HTR-8/SVneo (cell line): ENCODE measurements around the gene HOXA3.

Experiments
- DNase-seq: peaks from one replicate; pipeline ENCODE4 v3.0.0; 2011; ENCODE audit warnings: low spot score, mixed read lengths; ENCODE audit not compliant: insufficient read length
- FAIRE-seq: peaks from 2 replicates; lab custom pipeline; 2011; peaks lifted over from hg19 to GRCh38; lab: Jason Lieb, UNC

Gene HOXA3

DNA sequence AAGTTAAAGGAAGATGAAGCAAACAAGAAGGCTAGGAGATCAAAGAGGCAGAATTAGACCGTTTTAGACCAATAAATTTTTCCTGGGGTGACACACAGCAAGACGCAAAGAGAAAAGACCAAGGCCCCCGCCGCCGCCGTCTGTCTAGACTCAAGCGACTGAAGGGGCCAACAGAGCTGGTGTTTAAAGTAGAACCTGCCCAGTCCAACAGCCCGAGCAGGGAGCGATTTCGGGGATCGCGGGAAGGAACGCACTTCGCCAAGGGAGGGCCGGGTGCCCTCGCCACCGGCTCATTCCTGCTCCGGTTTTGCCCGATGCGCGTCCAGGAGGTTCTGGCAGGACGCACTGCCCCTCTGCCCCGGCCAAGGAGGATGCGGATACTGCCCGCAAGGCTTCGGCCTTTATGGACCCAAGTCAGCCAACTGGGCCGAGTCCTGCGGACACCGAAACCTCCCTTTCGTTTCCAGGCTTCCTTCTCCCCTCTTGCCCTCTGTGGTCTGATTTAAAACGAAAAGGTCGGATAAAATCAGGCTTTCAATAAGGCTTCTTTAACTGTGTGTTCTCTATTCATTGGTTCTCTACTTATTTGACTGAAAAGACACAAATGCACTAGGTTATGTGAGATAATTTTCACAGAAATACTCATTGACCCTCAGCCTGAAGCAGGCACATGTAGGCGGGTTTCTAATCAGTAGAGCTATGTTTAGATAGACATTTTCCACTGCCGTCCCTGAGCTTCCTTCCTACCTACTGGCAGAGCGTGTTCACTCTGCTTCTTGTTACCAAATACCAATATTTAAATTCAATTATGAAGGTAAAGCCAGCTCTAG lies 6.3 kb upstream of the HOXA3 start:
- no peak for DNase-seq
- FAIRE-seq: no peak

DNA sequence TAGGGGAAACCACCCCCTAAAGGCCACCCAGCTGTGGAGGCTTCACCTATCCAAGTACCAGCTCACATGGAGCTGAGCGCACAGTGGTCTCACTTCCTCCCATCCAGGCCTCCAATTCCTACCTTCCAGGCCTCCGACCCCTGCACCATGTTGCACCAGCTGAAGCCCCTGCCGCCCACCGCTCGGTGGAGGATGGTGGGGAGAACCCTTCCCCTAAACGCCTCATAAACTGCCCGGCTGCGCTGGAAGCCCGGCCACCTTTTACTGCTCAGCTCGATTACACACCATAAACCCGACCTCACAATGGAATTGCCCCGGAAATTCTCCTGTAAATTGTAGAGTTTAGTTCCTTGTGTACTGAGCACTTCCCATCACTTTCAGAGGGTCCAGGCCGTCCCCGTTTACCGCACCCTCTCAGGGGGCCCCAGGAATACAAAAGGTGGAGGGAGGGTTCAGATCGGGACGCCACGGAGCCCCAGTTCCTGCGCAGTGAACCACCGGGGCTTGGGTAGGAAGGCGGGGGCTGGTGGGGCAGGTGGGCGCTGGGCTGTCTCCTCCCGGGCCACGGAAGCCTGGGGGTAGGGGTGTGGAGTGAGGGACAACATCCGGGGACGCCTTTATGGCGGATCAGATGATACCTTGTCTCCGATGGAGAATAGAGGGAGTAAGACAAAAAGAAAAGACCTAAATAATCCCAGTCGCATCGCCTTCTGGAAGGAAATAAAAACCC lies 5.5 kb upstream of the HOXA3 start:
- FAIRE-seq (no peak), DNase-seq (no peak)

DNA sequence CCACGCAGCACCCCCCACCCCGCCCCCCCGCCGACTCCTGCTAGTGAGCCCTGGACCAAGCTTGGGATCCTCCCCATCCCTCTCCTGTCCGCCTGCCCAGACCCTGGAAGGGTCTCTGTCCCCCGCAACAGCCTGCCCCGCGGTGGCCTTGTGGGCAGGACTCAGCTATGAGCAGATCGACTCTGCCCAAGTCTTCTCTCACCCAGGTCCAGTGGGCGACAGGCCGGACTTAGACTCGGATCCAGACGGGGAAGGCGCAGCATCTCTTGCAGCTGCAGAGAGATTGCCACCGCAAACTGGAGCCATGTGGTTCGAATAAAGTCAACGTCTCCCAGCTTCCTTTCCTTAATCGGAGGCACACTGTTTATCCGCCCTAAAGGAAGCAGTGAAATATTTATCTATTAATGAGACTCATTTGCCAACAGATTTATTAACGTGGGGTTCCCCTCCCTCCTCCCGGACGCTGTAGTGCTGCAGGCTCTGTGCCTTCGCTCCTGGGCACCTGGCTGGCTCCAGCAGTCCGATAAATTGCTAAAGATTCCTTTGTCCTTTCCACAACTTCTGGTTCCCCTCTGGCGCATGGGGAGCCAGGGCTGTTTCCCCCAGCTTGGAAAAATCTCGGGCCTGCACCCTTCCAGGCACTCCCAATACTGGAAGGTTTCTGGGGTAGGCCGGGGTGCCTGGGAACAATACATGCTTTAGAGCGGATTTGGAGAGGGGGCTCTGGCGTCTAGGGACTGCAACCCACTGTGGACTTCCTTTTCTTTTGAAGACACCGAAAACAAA lies 4.7 kb upstream of the HOXA3 start:
- DNase-seq (no peak), FAIRE-seq (no peak)

DNA sequence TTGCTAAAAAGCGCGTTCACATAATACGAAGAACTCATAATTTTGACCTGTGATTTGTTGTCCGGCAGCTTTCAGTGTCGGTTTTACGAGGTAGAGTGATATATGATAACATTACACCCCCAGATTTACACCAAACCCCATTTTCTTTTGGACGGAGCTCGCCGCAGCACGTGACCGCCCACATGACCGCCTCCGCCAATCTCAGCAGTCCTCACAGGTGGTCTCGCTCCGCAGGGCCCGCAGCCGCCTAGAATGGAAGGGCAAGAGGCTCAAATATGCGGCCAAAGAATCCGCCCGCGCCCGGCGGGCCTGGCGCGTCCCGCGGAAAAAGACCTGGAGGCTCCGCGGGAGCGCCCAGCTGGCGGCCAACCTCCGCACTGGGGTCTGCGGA lies 4.1 kb upstream of the HOXA3 start, which contains the start of gene HOXA7:
HOXA7 (minus strand) TSS at position 168 of the 391 bp plus-strand sequence; CDS start at position 38, 130 bp downstream.
- DNase-seq: peak; percentile 81
- no peak for FAIRE-seq

DNA sequence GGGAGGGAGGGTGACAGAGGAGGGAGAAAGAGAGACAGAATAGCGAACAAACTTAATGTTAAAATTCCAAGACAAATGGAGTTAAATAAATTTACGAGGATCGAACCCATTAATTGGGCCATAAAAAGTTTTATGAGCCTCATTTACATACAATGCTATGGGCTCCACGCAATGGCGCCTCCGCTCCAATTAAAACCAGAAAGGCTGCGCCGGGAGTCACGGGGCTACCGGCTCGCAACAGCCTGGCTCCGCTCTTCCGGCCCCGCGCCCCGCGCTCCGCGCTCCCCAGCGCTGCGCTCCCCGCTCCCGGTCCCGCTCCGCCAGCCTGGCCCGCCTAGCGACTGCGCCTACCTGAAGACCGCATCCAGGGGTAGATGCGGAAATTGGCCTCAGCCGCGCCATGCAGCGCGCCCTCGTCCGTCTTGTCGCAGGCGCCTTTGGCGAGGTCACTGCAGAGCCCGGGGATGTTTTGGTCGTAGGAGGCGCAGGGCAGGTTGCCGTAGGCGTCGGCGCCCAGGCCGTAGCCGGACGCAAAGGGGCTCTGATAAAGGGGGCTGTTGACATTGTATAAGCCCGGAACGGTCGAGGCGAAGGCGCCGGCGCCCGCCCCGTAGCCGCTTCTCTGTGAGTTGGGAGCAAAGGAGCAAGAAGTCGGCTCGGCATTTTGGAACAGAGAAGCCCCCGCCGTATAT lies 3.6 kb upstream of the HOXA3 start:
- DNase-seq (no peak), FAIRE-seq (no peak)

DNA sequence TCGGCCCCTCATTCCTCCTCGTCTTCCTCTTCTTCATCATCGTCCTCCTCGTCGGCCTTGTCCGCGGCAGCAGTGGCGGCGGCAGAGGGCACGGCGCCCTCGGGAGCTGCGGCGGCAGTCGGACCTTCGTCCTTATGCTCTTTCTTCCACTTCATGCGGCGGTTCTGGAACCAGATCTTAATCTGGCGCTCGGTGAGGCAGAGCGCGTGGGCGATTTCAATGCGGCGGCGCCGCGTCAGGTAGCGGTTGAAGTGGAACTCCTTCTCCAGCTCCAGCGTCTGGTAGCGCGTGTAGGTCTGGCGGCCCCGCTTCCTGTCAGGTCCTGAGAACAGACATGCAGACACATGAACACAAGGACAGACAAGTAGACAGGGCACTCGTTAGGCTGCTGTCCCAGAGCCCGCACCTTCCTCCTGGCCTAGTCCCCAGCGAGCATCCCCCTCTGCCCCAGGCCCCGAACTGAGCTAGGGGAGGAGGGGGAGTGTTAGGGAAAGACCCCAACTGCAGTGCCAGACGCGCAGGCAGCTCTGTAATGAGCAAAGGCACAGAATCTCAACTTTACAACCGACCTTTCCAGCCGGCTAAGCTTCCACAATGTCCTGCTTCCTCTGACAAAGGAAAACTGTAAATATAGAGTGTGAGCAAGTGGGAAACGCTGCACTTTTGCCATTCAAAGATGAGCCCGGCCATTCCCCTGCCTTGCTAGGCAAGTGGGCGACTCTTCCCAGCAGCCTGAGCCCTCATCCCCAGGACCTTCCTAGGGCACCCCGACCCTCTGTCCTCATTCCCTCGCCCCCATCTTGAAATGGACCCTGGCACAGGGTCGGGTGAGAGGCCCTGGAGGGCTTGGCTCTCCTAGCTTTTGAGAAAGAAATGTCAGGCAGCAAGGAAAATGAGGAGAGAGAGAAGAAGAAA lies 2.8 kb upstream of the HOXA3 start:
- DNase-seq (no peak), FAIRE-seq (no peak)

DNA sequence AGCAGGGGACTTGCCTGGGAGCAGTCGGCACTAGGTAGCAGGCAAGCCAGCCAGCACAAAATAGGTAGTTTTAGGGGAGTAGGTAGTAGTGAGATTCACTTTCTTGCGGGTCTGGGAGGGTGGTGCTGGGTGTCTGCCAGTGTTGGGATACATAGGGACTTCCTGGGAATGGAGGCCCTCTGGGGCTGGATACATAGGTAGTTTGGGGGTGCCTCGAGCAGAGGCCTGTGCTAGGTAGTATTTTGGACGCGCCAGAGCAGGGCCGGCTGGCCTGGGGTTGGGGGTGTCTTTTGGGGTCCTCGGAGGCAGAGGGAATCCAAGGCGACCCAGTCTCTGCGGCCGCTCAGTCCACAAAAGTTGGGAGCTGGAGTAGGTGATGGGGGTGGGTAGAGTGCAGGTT lies 2.0 kb upstream of the HOXA3 start:
- no peak for FAIRE-seq
- no peak for DNase-seq

DNA sequence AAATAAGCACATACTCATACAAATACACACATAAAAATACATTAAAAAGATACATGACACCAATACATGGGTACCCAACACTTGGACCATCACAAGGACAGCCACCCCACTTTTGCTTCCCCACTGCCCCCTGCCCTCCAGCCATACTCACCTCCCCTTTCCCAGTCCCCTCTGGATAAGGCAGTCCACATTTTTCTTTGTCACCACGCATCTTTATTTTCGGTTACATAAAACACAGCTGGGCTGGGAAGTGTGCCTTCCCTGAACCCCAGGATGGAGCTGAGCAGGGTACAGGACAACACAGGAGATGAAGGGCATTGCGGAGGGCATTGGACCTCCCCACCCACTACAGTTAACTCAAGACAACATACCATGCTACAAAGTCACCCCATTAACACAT lies 1.1 kb upstream of the HOXA3 start:
- no peak for FAIRE-seq
- no peak for DNase-seq

DNA sequence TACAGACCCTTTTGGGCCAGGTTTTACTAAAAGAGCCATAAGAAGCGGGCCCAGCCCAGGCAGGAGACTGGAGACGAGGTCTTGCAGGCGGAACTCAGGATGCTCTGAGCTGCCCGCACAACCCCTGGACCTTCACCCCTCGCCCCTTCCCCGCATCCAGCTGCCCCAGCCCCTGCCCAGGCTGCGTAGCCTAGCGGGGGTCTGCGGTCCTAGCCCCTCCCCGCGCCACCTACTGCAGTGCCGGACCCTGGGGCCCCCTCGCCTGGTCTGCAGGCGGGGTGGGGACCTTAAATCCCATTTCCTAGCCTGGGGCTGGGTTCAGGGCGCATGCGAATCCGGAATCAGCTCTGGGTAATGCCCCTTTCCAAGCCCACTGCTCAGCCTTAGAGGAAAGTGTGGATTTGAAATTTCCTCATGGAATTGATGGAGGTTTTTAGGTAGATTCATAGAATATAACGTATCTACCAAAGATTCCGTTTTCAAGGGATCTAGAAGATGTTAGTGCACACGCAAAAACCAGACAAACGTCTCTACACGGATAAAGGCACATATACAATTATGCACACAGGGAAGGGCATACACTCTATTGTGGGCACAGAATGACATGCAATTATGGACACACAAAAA lies 546 bp upstream of the HOXA3 start:
- DNase-seq: no peak
- FAIRE-seq: no peak

DNA sequence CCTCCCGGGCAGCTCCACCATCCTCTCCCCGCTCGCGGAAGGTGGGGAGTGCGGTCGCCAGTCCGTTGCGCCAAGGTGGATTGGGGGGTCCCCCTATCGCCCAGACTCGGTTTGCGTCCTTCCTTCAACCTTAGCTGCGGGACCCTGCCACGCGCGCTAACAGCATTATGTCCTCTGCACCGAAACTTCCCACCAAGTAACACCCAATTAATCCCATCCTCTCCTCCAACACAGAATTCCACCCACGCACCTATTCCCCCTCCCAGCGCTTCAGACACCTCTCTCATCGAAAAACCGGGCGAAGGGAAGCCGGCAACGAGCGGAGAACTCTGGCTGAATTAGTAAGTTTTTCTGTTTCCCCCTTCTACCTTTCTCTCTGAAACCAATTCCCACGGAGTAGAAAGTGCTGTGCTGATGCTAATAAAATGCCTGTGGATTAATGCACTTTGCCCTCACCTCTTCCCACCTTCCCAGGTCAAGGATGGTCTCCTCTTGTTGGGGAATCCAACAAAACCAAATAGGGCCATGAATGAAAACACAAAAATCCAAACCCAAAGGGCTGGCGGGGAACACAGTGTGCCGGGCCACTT lies 947 bp downstream of the HOXA3 start:
- DNase-seq (no peak), FAIRE-seq (no peak)

DNA sequence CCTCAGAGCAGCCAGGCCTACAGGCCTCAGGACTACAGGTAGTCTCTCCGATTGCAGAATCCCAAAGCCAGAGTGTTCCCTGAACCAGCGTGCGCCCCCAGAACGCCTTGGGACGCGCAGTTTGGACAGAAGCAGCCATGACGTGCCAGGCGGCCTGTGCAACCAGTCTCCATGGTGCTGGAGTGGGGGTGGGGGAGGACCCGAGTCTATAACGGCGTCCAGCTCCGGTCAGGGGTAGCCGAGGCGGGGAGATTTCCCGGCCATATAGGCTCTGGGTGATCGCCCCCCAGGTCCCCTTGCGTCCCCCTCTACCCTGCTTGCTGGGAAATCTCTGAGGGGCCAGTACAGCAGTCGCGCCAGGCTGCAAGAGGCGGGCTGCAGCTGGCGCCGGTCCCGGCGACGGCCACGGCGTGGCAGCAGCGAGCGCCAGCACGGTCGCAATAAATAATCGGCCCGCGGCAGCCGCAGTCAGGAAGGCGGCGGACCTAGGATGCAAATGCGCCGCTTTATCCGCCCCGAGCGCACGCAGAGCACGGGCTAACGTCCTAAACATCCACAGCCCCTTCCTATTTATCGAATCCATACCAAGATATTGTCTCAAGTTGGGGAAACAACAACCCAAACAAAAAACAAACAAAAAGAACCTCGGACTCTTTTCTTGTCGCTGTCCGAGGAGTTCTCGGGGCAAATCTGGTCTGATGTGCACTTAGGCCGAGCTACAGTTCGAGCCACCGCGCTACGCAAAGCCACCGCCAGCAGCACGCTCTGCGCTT lies 1.6 kb downstream of the HOXA3 start:
- DNase-seq (no peak), FAIRE-seq (peak; percentile 86)

DNA sequence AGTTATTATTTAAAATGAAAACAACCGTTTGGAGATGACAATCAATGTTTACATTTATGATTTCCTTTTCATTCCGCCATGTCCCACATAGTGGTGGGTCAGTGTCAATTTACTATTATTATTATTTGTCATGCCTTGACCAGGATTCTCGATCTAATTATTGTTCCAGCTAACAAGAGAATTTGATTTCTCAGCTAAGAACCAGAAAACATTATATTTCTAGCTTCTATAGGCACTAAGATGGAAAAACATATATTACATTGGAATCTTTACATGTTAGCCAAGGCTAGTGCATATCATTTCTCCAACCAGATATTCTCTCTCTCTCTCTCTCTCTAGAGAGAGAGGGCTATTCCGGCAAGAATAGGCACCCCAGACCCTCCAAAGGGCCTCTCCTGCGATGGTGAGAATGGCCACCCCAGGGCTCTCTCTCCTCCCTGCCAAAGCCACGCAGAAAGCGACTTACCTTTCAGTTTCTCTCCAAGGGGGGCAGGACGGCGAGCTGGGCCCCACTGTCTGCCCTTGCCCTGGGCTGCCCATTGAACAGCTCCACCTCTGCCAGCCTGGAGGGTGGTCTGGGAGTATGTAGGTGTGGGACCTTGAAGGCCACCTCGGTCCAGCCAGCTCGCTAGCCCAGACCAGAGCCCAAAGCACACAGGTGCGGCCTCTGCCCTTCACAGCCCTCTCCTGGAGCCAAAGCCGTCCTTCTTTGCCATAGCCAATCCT lies 2.4 kb downstream of the HOXA3 start:
- DNase-seq (no peak), FAIRE-seq (no peak)

DNA sequence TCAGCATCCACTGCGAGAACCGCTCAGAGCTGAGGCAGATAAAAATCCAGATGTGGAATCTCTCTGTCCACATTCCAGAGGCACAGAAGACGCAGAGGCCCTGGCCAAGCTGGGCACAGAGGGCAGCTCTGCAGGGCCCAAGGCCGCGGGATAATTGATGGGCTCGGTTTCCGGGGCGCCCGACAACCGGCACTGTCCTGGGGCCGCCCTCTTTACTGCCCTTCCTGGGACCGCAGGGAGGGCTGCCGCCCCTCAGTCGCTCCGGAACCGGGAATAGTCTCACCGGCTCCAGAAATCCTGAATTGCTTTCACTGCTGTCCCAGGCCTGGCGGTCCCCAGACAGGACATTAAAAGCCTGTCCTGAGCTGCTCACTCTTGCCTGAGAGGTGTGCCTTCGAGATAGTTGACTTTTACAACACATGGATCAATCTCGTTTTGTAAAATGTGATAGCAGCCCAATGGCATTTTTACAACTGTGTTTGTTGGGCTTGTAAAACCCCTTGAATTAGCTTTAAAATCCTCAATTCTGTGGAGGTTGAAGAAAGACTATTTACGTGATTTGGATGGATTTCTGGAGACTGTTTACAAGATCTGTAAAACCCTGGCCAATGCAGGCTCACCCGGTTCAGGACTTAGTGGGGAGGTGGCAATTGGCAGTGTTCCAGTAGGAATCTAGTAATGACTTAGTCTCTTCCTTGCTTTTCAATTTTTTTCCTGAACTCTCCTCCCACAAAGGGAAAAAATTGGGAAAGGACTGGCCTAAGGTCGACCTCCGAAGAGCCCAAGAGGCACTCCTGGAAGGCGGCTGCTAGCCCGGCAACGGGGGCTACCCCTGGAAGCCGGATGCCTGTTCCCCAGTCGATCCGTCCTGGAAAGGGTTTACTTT lies 3.4 kb downstream of the HOXA3 start:
- DNase-seq (no peak), FAIRE-seq (no peak)

DNA sequence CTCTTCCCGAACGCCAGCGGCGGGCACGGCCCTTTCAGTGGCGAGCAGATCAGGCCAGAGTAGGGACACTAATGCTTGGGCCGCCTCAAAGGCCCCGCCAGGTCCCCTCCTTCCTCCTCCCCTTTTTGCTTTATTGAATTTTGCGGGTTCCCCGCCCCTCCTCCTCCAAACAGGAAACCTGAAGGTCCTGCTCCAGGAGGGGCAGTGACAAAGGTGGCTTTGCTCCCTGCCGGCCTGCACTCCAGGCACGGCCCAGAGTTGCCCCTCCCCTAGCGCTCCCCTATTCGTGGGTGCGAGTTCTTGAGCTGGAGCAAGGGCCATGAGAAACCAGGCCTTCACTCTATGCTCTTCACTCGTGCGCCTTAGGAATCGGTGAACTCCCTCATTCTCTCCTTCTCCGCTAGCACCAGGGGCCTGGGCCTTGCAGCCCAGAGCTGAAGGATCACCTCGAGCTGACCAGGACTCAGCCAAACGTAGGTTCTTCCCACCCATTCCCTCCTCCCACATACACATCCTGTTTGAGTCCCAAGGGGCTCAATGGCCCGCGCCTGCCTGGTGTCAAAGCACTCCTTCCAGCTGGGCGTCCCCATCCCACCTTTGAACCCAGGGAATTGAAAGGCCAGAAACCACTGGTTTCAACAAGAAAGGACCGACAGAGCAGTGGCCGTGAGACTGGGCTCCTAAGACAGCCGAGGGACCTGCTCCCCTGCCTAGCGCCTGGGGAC lies 4.2 kb downstream of the HOXA3 start:
- peak; percentile 42 for FAIRE-seq
- no peak for DNase-seq

DNA sequence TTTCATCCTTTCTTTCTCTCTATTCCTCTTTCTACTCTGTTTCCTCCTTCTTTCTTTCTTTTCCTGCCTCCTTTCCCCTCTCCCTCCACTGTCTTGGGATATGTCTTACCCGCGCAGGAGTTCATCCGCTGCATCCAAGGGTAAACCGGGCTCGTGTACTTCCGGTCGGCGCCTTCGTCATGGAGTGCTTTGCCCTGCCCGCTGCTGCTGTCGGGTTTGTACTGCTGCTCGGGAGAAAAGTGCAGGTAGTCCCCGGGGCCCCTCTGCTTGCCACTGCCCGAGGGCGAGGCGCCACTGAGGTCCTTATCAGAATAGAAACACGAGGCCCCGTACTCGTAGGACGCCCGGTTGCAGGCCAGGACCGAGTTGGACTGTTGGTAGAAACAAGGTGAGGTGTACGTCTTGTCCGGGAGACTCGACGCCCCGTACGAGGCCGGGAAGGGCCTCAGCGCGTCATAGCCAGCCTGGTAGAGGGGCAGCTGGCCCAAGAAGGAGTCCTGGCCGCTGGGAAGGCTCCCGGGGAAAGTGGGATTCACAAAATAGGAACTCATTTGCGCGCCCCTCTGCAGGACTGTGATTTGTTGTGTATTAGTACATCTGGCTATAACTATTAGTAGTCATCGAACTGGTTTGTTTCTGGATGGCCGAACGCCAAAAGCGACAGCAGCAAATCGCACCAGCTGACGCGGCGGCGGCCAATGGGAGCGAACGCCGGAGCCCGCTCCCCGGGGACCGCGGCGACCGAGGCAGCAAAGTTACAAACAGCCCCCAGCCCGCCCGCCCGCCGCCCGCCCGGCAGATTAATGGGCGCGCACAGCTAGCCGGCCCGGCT lies 5.0 kb downstream of the HOXA3 start, which contains the start of gene HOXA6:
HOXA6 (minus strand) TSS at position 576 of the 832 bp plus-strand sequence; CDS start at position 551, 25 bp downstream.
- DNase-seq: no peak

More for the DNA sequence above, 5.0 kb downstream of the HOXA3 start, which contains the start of gene HOXA6:
- FAIRE-seq: no peak
